Measurements from ENCODE around the gene BNIPL.

DNA sequence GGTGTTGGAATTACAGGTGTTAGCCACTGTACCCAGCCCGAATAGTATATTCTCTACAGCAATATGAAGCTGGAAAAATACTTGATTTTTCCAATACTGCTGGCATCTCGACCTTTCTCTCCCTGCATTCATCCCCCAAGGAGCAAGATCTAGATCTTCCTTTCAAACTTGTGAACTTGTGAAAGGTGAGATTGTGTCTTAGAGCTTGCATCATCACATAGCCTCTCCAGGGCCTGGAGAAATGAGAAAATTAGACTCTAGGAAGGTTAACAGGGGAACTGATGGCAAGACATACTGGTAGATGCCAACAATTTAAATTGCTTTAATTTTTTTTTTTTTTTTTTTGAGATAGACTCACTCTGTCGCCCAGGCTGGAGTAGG, 26.1 kb upstream of the BNIPL start:
- TF ChIP-seq, protein P1, sequence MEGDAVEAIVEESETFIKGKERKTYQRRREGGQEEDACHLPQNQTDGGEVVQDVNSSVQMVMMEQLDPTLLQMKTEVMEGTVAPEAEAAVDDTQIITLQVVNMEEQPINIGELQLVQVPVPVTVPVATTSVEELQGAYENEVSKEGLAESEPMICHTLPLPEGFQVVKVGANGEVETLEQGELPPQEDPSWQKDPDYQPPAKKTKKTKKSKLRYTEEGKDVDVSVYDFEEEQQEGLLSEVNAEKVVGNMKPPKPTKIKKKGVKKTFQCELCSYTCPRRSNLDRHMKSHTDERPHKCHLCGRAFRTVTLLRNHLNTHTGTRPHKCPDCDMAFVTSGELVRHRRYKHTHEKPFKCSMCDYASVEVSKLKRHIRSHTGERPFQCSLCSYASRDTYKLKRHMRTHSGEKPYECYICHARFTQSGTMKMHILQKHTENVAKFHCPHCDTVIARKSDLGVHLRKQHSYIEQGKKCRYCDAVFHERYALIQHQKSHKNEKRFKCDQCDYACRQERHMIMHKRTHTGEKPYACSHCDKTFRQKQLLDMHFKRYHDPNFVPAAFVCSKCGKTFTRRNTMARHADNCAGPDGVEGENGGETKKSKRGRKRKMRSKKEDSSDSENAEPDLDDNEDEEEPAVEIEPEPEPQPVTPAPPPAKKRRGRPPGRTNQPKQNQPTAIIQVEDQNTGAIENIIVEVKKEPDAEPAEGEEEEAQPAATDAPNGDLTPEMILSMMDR (IDR thresholded peaks at IDR 0.05): no peak
- no peak for TF ChIP-seq POLR2A (IDR thresholded peaks at IDR 0.05)
